Fibroblast of skin of back (primary cell): ENCODE measurements around the gene ZNF892. TPM values are rescaled to one million over a fixed set of nuclear protein-coding genes. Genes with fewer than 3 reads are reported as not detected.

Experiments
- DNase-seq: peaks from one replicate; pipeline ENCODE4 v3.0.0-alpha.2; 2013
- polyA plus RNA-seq, 2 experiments: library from polyadenylated mRNA; unstranded; fragments of 120-200 nt; gene quantifications; one replicate each; pipeline ENCODE4 v1.2.1, GENCODE V29; 2013; ENCODE audit not compliant: insufficient read length in 2 of 2

The ZNF892 gene
- polyA plus RNA-seq (2013, experiment 1 of 2; ENCODE audit: insufficient read length), result 0.92 TPM
- polyA plus RNA-seq (2013, experiment 2 of 2; ENCODE audit: insufficient read length), result 1.1 TPM

DNA sequence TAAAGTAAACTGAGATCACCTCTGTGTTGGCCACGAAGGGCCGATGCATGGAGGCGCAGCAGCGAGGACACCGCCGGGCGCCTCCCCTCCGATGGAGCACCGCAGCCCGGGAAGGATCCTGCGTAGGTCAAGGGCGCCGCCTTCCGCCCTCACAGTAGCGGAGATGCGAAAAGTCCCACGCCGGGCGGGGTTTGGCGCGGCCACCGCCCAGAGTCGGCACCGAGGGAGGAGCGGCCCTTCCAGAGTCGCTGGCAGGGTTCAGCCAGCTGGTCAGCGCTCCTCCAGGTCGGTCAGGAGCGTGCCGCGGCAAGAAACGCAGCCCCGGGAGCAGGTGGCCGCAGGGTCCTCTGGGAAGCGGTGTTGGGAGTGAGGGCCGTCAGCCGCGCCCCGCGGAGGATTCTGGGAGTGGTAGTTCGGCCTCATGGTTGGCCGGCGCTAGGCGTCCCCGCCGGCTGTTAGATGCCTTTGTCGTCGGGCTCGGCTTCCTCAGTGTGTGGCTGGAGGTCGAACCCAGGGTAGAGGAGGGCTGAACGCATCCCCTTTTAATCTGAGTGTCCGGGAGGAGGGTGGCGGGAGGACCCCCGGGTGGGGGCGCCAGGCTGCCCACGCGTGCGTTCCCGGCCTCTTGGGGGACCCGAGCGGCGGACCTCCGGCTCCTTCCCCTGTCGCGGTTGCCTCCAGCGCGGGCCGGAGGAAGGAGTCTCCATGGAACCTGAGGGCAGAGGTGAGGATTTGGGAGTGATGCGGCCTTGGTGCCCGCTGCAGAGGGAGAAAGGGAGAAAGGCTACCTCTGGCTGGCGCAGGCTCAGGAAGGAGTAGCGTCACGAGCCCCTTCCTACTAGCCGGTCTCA, at the start of gene ZNF892:
TSS of gene ZNF892 (plus strand) at position 411 of the 851 bp plus-strand sequence. CDS start at position 706, 295 bp downstream.
- DNase-seq, result peak; percentile 88

DNA sequence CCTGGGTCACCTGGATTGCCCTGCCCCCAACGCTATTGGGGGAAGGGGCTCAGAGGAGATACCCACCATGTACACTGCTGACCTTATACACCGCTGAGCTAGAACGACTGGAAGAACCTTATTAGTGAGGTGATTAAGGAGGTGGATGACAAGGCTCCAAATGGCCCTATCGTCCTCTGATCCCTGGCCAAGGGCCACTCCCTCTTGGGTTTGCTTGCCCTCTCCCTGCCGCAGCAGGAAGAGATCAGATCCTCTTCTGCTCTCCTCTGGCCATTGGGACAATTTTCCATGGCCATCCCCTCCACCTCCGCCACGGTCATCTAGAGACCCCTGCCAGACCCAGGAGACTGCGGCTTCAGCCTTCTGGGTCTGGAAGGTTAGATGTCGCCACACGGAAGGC, 48.9 kb upstream of the ZNF892 start:
- DNase-seq, result no peak

DNA sequence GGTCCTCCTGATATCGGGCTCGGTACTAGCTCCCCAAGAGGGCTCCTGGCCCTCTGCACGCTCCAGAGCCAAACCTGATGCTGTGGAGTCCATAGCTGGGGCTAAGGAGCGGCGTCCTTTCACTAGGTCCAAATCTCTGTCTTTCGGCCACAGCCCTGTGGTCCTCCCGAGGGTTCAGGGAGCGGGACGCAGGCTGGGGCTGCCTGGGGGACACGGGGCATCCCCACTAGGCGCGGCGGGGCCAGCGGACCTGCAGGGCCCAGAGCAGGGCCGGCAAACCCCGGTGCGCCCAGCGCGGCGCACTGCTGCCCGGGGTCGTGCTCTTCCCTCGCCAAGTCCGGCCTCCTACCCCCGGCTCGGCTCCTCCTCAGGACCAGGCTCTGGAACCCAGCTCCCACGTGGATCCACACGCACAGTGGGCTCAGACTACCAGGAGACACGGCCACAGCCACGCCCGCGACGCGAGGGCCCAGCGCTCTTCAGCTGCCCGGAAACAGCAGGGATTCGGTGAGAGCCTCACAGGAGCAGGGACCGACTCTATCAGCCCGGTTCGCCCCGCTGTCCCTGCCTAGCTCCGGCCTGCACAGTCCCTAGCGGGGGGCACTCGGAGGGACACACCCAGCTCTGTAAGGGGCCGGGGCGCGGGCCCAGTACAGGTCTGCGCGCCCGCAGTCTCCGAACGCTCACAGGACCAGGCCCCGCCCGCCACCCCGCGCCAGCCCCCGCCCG, 48.3 kb upstream of the ZNF892 start:
- peak; percentile 43 for DNase-seq

DNA sequence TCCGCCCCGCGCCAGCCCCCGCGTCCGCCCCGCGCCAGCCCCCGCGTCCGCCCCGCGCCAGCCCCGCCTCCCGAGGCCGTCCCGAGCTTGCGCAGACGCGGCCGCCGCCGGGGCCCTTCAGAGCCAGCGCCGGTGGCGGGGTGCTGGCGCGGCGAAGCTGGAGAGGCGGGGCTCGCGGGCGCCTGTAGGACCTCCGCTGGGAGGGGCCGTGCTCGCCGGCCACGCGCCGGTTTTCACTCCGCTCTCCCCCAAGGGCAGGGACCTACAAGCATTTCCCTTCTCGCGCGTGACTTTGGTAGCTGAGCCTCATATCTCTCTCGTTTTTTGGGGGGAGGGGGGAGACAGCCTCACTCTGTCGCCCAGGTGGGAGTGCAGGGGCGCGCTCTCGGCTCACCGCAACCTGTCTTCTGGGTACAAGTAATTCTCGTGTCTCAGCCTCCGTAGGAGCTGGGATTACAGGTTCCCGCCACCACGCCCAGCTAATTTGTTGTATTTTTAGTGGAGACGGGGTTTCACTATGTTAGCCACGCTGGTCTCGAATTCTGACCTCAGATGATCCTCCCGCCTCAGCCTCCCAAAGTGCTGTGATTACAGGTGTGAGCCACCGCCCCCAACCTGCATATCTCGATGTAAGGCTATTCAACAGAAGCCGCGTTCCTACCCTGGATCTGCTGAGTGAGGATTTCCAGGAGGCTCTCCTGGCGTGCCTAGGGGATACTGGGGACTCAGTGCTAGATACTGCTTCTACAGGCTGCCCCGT, 47.5 kb upstream of the ZNF892 start, which contains the start of gene ZNF514:
TSS of gene ZNF514 (minus strand) at position 159 of the 760 bp plus-strand sequence. CDS start 6,595 bp downstream, outside the sequence.
- DNase-seq, result peak; percentile 72

DNA sequence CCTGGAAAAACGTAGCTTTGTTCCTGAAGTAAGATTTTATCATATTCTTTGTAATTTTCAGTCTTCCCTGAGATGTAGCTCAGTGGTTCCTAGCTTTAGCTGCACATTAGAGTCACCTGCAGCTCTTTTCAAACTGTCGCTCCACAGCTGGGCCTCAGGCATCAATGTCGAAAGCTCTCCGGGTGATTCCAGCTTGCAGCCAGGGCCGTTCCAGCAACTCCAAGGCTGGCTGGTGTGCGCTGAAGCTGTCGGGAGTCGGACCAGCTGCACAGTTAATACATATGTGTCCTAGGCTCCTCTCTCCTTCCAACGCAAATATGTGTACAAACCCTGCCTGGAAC, 42.3 kb upstream of the ZNF892 start:
- DNase-seq, result no peak

DNA sequence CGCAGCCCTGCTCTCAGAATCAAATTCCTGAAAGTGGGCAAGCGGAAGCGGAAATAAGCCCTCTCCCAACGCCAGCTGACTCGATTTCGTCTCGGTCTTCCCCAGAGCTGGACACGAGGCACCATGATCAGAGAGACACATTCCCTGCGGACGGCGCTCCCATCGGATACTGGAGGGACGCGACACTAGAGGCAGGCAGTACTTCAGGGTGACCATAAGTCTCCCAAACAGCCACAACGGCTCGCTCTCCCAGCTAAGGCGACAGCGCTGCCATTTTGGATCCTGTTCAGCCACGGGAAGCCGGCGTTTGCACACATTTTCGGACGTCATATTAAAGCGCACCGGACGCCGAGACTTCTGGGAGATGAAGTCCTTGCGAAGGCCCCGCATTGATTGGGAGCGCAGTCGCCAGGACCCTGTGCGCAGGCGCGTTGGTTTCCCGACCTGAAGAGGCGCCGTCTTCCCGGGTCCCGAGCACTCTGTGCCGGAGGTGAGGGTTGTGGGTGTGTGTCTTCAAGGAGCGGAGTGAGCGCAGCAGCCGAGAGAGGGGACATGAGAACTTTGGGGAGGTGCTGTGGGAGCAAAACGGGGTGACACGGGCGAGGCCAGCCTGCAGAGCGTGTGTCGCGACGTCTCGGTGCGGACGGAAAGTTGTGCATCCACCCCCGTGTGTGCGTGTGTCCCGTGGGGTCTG, 41.8 kb upstream of the ZNF892 start, which contains the start of gene ZNF2:
TSS of gene ZNF2 (plus strand) at position 439 of the 694 bp plus-strand sequence. CDS start 10,418 bp downstream, outside the sequence.
- peak; percentile 98 for DNase-seq

DNA sequence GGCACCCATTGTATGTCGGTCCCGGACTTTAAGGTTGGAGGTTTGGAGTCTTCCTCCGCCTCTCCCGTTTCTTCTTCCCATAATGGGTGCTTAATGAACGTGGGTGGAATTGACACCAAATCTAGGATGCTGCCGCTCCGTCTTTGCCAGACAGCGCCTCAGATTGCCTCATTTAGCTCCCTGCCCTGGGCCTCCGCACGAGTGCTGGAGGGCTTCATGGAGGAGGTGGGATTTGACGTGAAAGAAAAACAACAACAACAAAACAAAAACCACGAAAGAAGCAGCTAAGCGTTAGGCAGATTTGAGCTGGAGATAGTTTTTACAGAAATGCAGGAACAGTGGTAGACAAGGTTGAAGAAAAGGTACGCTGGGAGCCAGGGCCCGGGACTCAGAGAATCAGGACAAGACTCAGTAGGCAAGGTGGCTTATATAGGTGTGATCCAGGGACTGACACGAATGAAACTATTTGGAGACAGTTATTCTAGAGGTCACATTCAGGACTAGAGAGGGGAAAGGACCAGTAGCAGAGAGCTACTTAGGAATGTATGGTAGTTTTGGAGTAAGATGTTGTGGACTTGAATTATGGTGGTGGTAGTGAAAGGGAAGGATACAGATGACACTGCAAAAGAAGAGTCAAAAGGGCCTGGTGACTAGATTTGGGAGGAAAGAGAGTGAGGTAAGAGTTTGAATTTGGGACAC, 41.1 kb upstream of the ZNF892 start:
- no peak for DNase-seq

DNA sequence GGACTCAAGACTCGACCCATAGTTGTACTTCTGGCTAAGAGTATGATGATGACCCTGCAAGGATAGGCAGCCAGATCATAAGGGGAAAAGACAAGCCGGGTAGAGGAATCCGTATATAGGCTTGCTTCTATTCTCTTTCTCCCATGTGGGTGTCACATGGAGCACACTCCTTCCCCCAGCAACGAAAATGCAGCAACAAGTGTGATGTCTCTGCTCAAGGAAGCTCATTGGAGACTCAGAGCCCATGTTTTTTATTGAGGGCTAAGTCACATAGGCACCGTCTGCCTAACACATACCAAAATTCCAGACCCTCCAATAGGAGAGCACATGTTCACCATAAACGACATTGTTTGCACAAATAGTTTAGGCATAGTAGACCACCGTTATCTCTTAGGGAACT, 35.4 kb upstream of the ZNF892 start:
- DNase-seq, result no peak

DNA sequence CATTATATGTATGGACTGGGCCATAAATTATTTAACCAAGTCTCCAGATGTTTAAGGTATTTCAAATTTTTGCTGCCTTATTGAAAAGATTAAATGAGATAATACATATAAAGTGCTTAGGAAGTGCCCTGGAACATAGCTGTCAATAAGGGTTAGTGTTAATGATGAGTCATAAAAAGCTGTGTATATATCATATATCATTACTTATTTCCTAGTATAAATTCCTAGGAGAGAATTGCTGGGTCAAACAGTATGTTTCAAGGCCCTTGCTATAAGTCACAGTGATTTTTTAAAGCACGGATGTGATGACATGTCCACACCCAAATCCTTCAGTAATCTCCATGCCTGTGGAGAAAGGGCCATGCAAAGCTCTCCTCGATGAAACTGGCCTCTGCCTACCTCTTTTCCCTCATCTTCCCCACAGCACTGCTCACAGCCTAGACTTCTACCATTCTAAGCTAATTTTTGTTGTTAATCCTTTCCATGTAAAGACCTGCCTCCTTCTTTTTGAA, 33.2 kb upstream of the ZNF892 start:
- DNase-seq, result no peak

DNA sequence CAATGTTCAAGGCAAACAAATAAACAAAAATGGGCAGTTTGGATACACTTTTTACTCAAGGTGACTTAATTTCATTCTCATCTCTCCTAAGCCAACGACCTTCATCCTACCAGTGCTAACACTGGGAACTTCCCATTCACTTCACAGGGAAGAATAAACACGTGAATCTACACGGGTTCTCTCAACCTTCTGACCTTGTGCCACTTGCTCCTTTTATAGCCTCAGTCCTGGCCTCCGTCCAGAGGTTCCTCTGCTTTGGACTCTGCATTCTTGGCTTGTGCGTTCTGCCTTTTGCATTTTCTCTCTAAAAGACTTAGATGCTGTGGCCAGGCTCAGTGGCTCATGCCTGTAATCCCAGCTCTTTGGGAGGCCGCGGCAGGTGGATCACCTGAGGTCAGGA, 27.9 kb upstream of the ZNF892 start:
- DNase-seq, result no peak

DNA sequence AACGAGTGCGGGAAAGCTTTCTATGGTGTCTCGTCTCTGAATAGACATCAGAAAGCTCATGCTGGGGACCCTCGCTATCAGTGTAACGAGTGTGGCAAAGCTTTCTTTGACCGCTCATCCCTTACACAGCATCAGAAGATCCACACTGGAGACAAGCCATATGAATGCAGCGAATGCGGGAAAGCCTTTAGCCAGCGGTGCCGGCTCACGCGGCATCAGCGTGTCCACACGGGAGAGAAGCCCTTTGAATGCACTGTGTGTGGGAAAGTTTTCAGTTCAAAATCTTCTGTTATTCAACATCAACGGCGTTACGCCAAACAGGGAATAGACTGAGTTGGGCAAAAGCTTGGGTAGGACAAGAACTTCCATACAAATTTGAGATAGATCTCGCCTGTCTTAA, 25.5 kb upstream of the ZNF892 start:
- DNase-seq, result no peak

DNA sequence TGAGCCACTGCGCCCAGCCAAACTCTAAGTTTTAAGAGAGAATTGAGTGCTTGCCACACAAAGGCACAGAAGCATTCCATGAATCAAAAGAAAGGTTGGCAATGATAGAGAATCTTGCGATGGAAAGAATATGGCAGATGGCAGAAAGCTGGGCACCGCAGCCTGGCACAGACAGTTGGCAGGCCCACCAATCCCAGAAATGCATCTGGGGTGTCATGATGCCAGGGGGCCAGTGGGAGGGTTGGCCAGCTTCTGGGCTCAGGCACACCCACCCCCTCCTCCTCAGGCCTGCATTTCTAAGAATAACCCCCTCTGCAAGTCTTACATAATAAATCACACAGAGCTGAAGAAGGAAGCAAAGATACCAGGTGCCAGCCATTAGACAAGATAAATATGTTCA, 22.1 kb upstream of the ZNF892 start:
- no peak for DNase-seq

DNA sequence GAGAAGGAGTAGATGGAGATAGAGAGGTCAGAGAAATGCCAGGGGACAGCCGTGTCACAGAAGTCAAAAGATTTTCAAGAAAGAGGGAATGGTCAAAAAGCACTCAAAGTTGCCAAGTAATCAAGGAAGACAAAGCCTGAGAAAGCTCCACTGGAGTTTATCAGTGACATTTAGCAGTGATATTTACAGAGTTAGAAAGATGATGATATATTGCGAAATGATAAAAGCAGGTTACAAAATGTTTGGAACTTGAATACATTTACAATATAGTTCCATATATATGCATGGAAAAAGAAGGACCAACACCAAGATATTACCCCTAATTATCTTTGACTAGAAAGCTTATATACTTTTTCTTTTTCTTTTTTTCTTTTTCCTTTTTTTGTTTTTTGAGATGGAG, 21.3 kb upstream of the ZNF892 start:
- DNase-seq, result no peak

DNA sequence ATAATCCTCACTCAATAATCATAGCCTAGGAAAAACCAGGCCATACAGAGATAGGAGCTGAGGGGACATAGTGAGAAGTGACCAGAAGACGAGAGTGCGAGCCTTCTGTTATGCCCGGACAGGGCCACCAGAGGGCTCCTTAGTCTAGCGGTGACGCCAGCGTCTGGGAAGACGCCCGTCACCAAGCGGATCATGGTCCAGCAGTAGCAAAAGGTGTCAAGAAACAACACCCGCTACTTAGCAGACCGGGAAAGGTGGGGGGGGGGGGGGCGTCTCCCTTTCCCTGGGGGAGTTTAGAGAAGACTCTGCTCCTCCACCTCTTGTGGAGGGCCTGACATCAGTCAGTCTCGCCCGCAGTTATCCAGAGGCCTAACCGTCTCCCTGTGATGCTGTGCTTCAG, 14.4 kb upstream of the ZNF892 start:
- peak; percentile 19 for DNase-seq

DNA sequence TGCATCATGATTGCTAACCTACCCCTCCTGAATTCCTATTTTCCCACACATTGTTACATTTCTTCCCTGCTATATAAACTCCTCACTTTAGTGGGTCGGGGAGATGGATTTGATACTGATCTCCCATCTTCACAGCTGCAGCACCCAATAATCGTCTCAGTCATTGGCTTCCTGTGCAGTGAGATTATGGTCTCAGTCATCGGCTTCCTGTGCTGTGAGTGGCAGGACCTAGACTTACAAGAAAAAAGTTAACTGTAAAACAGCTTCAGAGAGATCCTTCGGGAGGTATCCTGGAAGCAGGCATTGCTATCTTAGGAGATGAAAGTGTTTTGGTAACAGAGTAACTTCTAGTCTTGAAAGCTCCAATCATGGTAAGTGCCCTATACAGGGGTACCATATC, 3.4 kb upstream of the ZNF892 start:
- DNase-seq, result no peak

DNA sequence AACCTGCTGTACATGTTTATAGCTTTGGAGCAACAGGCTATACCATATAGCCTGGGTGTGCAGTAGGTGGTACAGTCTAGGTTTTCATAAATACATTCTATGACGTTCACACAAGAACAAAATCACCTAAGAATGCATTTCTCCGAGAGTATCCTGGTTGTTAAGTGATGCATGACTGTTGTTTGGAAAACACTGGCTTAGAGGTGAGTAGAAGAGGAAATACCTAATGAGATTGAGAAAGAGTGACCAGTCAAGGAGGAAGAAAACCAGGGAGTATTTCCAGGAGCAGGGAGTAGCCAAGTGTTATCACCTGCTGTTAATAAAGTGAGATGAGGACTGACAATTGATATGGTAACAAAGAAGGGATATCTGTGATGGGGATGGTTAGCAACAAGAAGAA, 2.9 kb upstream of the ZNF892 start:
- DNase-seq, result no peak

DNA sequence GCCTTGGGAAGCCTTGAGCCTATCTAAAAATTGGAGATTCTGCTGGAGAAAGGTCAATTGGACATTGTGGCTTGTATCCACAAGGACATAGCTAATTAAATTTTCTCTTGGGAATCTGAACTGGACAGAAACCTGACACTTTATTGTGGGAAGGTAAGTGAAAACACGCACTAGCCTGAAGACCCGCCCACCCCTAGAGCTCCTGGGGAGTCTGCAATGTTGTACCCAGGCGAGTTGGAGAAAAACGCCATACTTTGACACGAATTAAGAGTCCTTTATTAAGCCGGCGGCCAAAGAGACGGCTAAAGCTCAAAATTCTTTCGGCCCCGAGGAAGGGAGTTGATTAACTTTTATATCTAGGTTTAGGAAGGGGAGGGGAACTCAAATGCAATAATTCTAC, 1.2 kb upstream of the ZNF892 start:
- no peak for DNase-seq

DNA sequence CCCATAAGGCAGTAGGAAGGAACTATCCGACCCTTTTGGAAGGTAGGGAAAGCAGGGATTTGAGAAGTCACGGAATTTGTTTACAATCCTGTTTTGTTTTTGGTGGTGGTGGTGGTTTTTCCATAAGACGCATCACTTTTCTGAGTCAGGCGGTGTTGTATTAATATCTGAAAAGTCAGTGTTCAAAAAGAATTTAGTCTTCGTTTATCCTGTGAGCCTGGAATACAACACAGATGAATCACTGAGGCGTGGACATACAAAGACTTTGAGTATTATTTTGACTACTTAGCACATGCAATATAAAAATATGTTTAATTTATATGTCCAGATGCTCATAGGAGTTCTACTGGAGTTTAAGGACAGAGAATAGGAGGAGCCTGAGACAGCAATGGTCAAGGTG, 785 bp downstream of the ZNF892 start:
- peak; percentile 62 for DNase-seq

DNA sequence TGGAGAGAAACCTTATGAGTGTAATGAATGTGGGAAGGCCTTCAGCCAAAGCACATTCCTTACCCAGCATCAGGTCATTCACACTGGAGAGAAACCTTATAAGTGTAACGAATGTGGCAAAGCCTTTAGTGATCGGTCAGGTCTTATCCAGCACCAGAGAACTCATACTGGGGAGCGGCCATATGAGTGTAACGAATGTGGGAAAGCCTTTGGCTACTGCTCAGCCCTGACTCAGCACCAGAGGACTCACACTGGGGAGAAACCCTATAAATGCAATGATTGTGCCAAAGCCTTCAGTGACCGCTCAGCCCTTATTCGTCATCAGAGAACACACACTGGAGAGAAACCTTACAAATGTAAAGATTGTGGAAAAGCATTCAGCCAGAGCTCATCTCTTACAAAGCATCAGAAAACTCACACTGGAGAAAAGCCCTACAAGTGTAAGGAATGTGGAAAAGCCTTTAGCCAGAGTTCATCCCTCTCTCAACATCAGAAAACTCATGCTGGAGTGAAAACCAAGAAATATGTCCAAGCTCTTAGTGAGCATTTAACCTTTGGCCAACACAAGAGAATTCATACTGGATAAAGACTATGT, 7.8 kb downstream of the ZNF892 start:
- DNase-seq, result no peak

DNA sequence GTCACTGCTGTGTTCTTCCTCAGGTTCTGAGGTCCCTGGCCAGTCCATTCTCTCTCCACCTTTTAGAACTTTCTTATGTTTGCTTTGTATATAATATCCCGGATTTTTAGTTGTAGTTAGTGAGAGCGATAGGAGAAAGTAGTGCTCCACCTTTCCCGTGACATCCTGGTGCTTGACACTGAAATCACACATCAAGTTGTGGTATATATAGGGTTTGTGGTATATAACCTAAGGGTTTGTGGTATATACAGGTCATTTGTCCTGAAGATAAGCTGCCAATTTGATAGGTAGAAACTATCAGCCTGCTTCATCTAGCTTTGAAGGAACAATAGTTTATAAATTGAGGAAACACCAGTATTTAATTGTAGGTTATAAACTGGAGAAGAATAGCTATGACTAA, 13.1 kb downstream of the ZNF892 start:
- no peak for DNase-seq

DNA sequence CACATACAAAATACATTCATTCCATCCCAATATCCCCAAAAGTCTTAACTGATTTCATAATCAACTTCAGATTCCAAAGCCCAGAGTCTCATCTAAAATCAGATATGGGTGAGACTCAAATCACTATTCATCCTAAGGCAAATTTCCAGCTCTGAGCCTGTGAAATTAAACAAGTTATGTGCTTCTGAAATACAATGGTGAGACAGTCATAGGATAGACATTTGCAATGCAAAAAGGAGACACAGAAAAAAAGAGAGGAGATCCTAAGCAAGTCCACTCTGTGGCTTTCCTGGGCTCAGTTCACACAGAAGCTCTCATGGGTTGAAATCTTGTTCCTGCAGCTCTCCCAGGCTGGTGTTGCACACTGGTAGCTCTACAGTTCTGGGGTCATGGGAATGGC, 18.3 kb downstream of the ZNF892 start:
- DNase-seq, result no peak
